Smooth muscle cell (in vitro differentiated cells): ENCODE data around the gene SH3BGRL3. TPM values are rescaled to one million over a fixed set of nuclear protein-coding genes. Genes with fewer than 3 reads are reported as not detected.

Experiments used
- DNase-seq: peaks from one replicate; lab custom pipeline; 2025; ENCODE audit not compliant: unreplicated experiment; lab: John Stamatoyannopoulos, UW
- H2AFZ ChIP-seq: fragments of 200-600 bp; sonication (generic); 2 replicates; pipeline ENCODE4 v1.6.0; 2016; ENCODE audit warnings: antibody characterized with exemption, low read depth, mild to moderate bottlenecking
- H3F3A ChIP-seq: fragments of 200-600 bp; sonication (generic); 2 replicates; pipeline ENCODE4 v1.6.0; 2017; ENCODE audit warnings: antibody characterized with exemption, low read depth
- H3K27ac ChIP-seq: fragments of 200-600 bp; sonication (generic); 2 replicates; pipeline ENCODE4 v1.5.1; 2016; ENCODE audit warnings: low read depth, mild to moderate bottlenecking
- H3K27me3 ChIP-seq: fragments of 200-600 bp; sonication (generic); 2 replicates; pipeline ENCODE4 v1.6.1; 2016; ENCODE audit warnings: low read depth, mild to moderate bottlenecking
- H3K36me3 ChIP-seq: fragments of 200-600 bp; sonication (generic); 2 replicates; pipeline ENCODE4 v1.5.1; 2016; ENCODE audit warnings: low read depth
- H3K4me1 ChIP-seq: fragments of 200-600 bp; sonication (generic); 2 replicates; pipeline ENCODE4 v1.5.1; 2016; ENCODE audit warnings: low read depth
- H3K4me2 ChIP-seq: fragments of 200-600 bp; sonication (generic); 2 replicates; pipeline ENCODE4 v1.6.0; 2016; ENCODE audit warnings: mild to moderate bottlenecking
- H3K4me3 ChIP-seq: fragments of 200-600 bp; sonication (generic); 2 replicates; pipeline ENCODE4 v1.5.1; 2016; ENCODE audit warnings: mild to moderate bottlenecking
- H3K79me2 ChIP-seq: fragments of 200-600 bp; sonication (generic); 2 replicates; pipeline ENCODE4 v1.6.0; 2016; ENCODE audit warnings: low read depth, mild to moderate bottlenecking
- H3K9ac ChIP-seq: fragments of 200-600 bp; sonication (generic); 2 replicates; pipeline ENCODE4 v1.6.0; 2016; ENCODE audit warnings: low read depth
- H3K9me3 ChIP-seq: fragments of 200-600 bp; sonication (generic); replicated peaks from 2 replicates; pipeline ENCODE4 v1.5.1; 2016; ENCODE audit warnings: low read depth
- H4K20me1 ChIP-seq: fragments of 200-600 bp; sonication (generic); 2 replicates; pipeline ENCODE4 v1.6.0; 2016; ENCODE audit warnings: low read depth
- CTCF ChIP-seq: fragments of 200-600 bp; sonication (generic); IDR thresholded peaks from 2 replicates; pipeline ENCODE4 v1.5.1; 2017; ENCODE audit warnings: borderline replicate concordance, mild to moderate bottlenecking, antibody characterized with exemption; ENCODE audit not compliant: insufficient read depth, poor library complexity, severe bottlenecking
- WGBS: methylation state at CpG from one replicate; pipeline ENCODE4 v1.1.7; 2016; ENCODE audit warnings: low lambda C conversion rate; 5-methylcytosine and 5-hydroxymethylcytosine counted together
- polyA plus RNA-seq: library from polyadenylated mRNA; unstranded; fragments of >200 nt; fragmentation: Nextera tagmentation; extraction: Ambion mirVana; gene quantifications from 2 replicates; pipeline ENCODE4 v1.2.1, GENCODE V29; 2016
- total RNA-seq: library from RNA; depleted of rRNA; stranded (reverse); fragments of >200 nt; gene quantifications from 2 replicates; pipeline ENCODE4 v1.2.3, GENCODE V29; 2014

The SH3BGRL3 gene
- total and polyA plus RNA-seq, 2 experiments from 2014 or later = 241 to 1,367 TPM

GRCh38 chr1:26293911-26294463, 14.1 kb downstream of the SH3BGRL3 start:
- DNase-seq = no peak
- no peak overlapping the region for H3K27ac ChIP-seq
- no peaks in the 10 kb centered on the region for H3K9me3 ChIP-seq
- H4K20me1 ChIP-seq = no peaks in the 10 kb centered on the region
- H3K36me3 ChIP-seq = no peaks in the 10 kb centered on the region
- no peaks in the 10 kb centered on the region for H3K79me2 ChIP-seq
- H3K4me2 ChIP-seq = no peak overlapping the region
- no peak overlapping the region for H3K4me3 ChIP-seq
- H3K27me3 ChIP-seq = no peaks in the 10 kb centered on the region
- H2AFZ ChIP-seq = no peak overlapping the region
- H3K9ac ChIP-seq = no peak overlapping the region
- no peak for TF ChIP-seq CTCF
- WGBS = 85% methylated on average over 11 of the region's 11 CpGs
- no peaks in the 10 kb centered on the region for H3F3A ChIP-seq
- H3K4me1 ChIP-seq = peaks cover 4% of the 10 kb centered on the region

GRCh38 chr1:26295194-26296138, 15.6 kb downstream of the SH3BGRL3 start:
- H3K36me3 ChIP-seq = no peaks in the 10 kb centered on the region
- 89% methylated on average over 22 of the region's 22 CpGs for WGBS
- no peak overlapping the region for H3K4me3 ChIP-seq
- H3K4me2 ChIP-seq = no peak overlapping the region
- H3K27ac ChIP-seq = no peak overlapping the region
- no peak for TF ChIP-seq CTCF
- H3K4me1 ChIP-seq = peaks cover 4% of the 10 kb centered on the region
- no peaks in the 10 kb centered on the region for H4K20me1 ChIP-seq
- H3K9me3 ChIP-seq = no peaks in the 10 kb centered on the region
- H2AFZ ChIP-seq = no peak overlapping the region
- H3K79me2 ChIP-seq = no peaks in the 10 kb centered on the region
- H3K9ac ChIP-seq = no peak overlapping the region
- no peaks in the 10 kb centered on the region for H3F3A ChIP-seq
- no peak for DNase-seq
- H3K27me3 ChIP-seq = no peaks in the 10 kb centered on the region

DNA sequence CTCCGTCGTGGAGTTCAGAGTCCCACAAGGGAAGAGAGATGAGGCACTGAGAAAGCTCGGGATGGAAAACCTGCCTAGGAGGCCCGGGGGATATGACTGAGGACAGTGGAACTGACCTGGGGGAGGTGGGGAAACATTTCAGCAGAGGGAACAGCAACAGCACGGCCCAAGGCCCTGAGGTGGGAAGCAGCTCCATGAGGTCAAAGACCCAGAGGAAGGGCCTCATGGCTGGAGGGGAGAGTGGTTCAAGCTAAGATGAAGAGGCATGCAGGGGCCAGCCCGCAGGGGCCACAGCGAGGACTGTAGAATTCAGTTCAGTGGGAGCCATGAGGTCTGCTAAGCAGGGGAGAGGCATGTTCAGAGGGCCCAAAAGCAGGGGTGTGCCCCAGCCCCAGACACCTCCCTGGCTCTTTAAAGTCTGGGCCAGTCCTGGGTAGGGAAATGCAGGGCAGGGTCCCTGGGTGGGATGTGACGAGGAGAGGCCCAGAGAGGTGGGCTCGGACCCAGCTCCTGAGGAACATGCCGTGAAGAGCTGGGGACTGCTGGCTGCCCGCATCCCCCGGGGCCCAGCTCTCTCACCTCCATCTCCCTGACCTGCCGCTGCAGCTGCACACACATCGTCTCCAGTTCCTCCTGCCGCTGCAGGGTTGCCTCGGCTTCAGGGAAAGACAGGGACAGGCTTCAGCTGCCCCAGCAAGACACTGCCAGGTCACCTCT, 16.6 kb downstream of the SH3BGRL3 start:
- H3K36me3 ChIP-seq = no peaks in the 10 kb centered on the region
- H3K4me1 ChIP-seq = no peaks in the 10 kb centered on the region
- no peak overlapping the region for H2AFZ ChIP-seq
- no peak overlapping the region for H3K9ac ChIP-seq
- TF ChIP-seq CTCF = no peak
- 91% methylated on average over 16 of the region's 16 CpGs for WGBS
- H3K27ac ChIP-seq = no peak overlapping the region
- no peaks in the 10 kb centered on the region for H3F3A ChIP-seq
- H4K20me1 ChIP-seq = no peaks in the 10 kb centered on the region
- H3K4me2 ChIP-seq = no peak overlapping the region
- DNase-seq = no peak
- H3K9me3 ChIP-seq = no peaks in the 10 kb centered on the region
- no peak overlapping the region for H3K4me3 ChIP-seq
- no peaks in the 10 kb centered on the region for H3K27me3 ChIP-seq
- no peaks in the 10 kb centered on the region for H3K79me2 ChIP-seq
